NCI-H2227 treated with DMSO at 0.1 percent for 48 hours (cell line): ENCODE results near the gene LGALS12.
"Not testable (repeated sequence)": the region's sequence is repeated elsewhere in the genome, so short reads cannot be mapped to it uniquely, and the experiment has no call there.

ENCODE experiments used
- DNase-seq: peaks from one replicate; lab custom pipeline; 2025; lab: John Stamatoyannopoulos, UW

Gene LGALS12

DNA sequence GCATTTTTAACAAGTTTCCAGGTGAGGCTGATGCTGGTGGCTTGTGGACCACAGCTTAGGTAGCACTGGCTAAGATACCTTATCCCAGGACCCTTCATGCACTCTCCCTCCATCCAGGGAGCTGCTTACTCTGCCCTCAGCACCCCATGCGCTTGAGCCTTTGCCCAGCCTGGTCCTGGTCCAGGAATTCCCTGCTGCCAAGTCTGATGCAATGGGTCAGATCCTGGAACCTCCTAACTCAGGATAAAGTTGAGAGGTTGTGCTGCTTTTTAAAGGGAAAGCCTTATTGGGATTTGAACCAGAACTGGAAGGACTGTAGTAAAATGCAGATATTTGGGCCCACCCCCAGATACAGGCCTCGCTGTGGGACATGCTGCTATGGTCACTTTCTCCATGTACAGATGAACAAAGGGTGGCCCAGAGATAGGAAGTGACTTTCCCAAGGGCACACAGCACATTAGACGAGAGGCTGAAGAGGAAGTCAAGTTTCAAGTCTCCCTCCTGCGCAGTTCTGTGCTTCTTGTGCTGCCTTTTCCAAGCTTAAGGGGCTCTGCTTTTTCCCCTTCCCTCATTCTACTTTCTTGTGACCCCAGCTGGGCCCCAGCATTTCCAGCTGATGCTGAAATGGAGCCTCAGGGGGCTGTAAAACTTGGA lies 824 bp upstream of the LGALS12 start:
- DNase-seq = no peak

DNA sequence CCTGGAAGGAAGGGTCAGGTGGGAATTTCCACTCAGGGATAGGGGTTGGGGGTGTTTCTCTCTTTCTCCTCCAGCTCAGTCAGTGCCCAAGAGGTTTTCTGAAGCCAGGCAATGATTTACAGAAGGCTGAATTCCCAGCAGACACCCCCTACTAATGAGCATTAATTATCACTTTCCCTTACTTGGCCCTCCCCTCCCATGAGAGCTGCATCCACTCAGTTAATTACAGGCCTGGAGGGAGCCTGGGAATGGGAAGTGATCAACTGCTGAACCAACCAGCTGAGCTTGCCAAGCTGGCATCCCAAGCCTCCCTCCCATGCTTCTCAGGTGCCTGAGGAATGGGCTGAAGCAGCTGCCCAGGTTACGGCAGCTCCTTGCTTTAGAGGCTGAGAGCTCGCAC lies 992 bp downstream of the LGALS12 start:
- DNase-seq = no peak

DNA sequence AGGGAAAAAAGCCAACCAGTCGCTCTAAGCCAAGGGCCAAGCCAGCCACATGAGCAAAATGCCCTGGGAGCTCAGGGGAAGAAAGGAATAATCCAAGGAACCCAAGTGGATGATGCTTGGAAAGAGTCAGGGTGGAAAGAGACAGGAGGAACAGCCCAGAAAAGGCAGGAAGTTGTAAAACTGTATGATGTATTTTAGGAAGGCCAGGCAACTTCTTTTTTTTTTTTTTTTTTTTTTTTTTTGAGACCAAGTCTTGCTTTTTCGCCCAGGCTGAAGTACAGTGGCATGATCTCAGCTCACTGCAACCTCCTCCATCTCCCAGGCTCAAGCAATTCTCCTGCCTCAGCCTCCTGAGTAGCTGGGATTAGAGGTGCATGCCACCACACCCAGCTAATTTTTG lies 1.6 kb downstream of the LGALS12 start:
- no peak for DNase-seq

DNA sequence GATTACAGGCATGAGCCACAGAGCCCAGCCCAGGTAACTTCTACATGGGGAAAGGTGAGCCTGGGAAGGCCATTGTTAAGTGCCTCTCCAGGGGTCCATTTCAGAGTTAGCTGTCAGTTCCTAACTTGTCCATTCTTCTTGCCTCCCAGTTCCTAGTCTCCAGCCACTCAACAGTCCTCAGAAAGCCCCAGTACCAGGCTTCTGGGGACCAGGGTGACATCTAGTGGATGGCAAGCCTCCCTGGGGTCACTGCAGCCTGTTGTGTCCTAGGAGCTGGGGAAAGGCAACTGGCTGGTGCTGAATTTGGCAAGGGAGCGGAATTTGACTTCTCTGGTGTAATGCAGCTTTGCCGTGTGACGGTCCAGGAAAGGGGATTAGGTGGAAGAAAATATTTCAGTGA lies 2.1 kb downstream of the LGALS12 start:
- DNase-seq = no peak

GRCh38 chr11:63508745-63509144 lies 2.9 kb downstream of the LGALS12 start:
- DNase-seq = no peak

GRCh38 chr11:63510360-63511047 lies 4.6 kb downstream of the LGALS12 start:
- DNase-seq = no peak

GRCh38 chr11:63511048-63511748 lies 5.3 kb downstream of the LGALS12 start:
- DNase-seq = no peak

GRCh38 chr11:63512816-63513215 lies 6.9 kb downstream of the LGALS12 start:
- DNase-seq = no peak

DNA sequence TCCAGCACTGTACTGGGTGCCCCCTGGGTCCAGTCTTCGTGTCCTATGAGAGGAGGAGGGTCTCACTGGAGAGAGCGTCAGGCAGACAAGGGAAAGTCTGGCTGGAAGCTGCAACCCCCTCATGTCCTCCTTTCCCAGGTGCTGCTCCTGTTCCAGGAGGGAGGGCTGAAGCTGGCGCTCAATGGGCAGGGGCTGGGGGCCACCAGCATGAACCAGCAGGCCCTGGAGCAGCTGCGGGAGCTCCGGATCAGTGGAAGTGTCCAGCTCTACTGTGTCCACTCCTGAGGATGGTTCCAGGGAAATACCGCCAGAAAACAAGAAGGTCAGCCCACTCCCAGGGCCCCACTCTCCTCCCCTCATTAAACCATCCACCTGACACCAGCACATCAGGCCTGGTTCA lies 10.2 kb downstream of the LGALS12 start:
- DNase-seq = no peak

DNA sequence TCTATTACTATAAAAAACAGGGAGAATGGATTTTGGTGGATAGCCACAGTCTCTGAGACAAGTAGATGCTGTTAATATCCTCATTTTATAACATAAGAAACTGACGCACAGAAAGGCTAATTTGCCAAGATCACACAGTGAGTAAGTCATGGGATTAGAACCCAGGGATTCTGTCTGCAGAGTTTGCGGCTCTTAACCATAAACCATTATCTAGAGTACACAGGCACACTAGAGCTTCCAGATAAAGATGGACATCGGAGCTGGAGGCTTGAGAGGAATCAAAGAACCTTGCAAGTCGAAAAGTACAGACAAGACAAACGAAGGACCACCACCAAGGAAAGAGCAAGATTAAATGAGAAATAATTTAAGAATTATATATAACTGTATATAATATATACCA lies 11.3 kb downstream of the LGALS12 start:
- DNase-seq = no peak

DNA sequence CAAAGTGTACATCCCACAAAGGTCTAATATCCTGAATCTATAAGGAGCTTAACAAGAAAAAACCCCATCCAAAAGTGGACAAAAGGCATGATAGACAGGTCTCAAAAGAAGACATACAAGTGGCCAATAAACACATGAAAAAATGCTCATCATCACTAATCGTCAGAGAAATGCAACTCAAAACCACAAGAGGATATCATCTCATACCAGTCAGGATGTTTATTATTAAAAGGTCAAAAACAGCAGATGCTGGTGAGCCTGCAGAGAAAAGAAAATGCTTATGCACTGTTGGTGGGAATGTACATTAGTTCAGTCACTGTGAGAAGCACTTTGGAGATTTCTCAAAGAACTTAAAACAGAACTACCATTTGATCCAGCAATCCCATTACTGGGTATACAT lies 12.7 kb downstream of the LGALS12 start:
- no peak for DNase-seq

DNA sequence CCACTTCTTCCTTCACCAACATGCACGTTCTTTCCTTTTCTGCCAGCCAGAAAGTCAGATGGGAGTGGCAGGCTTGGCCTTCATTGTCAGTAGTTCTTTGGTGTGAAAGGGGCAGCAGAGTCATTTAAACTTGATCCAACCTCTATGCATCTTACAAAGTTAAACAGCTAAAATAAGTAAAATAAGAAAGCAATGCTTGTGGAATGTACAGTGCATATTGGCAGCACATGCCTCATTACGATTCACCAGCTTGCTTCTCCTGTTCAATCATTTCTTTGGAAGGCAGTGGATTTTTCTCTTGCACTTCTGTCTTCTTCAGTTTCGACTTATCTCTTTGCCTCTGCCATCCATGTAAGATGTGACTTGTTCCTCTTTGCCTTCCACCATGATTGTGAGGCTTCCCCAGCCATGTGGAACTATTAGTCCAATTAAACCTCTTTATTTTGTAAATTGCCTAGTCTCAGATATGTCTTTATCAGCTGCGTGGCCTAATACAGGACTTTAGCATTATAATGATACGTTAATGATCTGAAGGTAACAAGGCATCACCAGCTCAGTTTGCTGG lies 14.8 kb downstream of the LGALS12 start:
- no peak for DNase-seq

DNA sequence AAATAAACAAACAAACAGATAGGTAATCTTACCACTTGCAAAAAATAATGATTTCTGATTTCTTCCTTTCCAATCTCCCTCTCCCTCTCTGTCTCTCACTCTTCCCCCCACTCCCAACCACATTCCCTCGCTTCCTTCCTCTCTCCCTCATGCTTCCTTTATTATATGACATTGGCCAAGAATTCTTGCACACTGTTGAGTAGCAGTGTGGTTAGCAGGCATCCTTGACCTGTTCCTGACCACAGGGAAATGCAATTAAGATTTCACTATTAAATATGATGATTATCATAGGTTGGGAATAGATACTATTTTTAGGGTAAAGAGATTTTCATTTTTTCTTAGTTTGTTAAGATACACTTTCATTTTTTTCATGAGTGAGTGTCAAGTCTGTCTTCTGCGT lies 16.0 kb downstream of the LGALS12 start:
- no peak for DNase-seq

GRCh38 chr11:63523151-63523550 lies 17.3 kb downstream of the LGALS12 start:
- DNase-seq = no peak

DNA sequence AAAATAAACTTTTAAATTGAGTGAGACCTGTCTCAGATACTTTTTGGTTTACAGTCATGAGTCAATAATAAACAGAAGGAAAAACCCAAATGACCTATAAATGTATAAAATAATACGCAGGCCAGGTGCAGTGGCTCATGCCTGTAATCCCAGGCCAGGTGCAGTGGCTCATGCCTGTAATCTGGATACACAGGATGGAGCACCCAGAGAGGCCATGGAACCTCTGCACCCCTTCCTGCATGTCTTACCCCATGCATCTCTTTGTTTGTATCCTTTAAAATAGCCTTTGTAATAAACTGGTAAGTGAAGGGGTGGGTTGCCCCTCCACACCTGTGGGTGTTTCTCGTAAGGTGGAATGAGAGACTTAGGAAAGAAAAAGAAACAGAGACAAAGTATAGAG lies 21.8 kb downstream of the LGALS12 start:
- DNase-seq = no peak

- DNase-seq = not testable (repeated sequence)
Observed at GRCh38 chr11:63528156-63528555, 22.3 kb downstream of the LGALS12 start.

DNA sequence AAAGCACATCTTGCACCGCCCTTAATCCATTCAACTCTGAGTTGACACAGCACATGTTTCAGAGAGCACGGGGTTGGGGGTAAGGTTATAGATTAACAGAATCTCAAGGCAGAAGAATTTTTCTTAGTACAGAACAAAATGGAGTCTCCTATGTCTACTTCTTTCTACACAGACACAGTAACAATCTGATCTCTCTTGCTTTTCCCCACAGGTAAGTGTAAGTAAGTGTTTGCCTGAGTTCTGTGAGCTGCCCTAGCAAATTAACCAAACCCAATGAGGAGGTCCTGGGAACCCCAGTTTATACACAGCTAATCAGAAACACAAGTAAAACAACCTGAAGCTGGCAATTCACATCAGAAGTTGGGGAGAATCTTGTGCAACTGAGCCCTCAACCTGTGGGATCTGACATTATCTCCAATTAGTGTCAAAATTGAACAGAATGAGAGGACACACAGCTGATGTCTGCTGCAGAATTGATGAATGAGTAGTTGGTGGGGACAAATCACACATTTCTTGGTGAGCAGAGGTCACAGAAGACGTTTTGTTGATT lies 22.9 kb downstream of the LGALS12 start:
- not testable (repeated sequence) for DNase-seq

- DNase-seq = not testable (repeated sequence)
Observed at GRCh38 chr11:63529373-63529772, 23.5 kb downstream of the LGALS12 start.

GRCh38 chr11:63530021-63530420 lies 24.1 kb downstream of the LGALS12 start:
- DNase-seq = no peak

DNA sequence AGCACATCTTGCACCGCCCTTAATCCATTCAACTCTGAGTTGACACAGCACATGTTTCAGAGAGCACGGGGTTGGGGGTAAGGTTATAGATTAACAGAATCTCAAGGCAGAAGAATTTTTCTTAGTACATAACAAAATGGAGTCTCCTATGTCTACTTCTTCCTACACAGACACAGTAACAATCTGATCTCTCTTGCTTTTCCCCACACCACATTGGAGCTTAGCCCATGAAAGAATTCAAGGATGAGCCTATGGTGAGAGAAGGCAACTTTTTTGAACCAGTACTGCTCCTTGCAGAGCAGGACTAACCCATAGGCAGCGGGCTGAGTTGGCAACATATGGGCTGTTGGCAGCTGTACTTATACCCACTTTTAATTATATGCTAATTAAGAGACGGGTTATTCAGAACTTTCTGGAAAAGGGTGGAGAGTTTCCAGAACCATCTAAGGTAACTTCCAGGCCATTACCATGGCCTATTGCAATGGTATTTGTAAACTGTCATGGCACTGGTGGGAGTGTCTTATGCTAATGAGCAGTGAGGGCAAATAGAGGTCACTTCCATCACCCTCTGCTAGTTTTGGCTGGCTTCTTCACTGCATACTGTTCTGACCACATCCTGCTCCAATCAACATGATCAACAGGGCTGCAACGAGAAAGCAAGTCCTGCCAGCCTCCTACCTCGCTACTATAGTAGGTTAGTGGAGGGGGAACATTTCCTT lies 25.3 kb downstream of the LGALS12 start:
- DNase-seq = not testable (repeated sequence)

DNA sequence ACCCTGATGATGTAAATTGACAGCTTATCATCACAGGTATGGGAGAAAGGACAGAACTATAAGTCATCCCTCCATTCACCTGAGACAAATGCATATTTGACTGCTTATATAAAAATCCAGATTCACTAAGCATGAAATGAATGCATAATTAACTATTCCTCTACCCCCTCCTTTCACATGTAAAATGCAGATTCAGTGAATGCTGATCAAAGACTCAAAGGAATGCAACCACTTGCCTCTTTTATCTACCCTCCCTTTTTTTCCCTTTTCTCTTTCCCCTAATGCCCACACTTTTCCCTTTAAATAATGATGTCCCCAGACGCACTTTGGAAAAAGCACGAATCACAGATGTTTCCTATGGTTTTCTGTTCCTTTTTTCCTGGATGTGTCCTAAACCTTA lies 26.2 kb downstream of the LGALS12 start:
- DNase-seq = no peak
